Activated naive CD8-positive, alpha-beta T cell (primary cell): ENCODE data around the gene NOTCH1.

ENCODE experiments used
- H3K27ac Mint-ChIP-seq: one replicate; pipeline ENCODE4 v1.8.0; 2021; ENCODE audit warnings: mixed read lengths
- H3K27me3 Mint-ChIP-seq: one replicate; pipeline ENCODE4 v1.8.0; 2021; ENCODE audit warnings: mixed read lengths
- H3K36me3 Mint-ChIP-seq: one replicate; pipeline ENCODE4 v1.8.0; 2021; ENCODE audit warnings: mixed read lengths
- H3K4me1 Mint-ChIP-seq: one replicate; pipeline ENCODE4 v1.8.0; 2021; ENCODE audit warnings: low read depth, mixed read lengths
- H3K4me3 Mint-ChIP-seq: one replicate; pipeline ENCODE4 v1.8.0; 2021; ENCODE audit warnings: mild to moderate bottlenecking, mixed read lengths
- H3K9me3 Mint-ChIP-seq: one replicate; pipeline ENCODE4 v1.8.0; 2021; ENCODE audit warnings: low read depth, mixed read lengths

The NOTCH1 gene

GRCh38 chr9:136481558-136481957, 64.3 kb downstream of the NOTCH1 start:
- no peaks in the 10 kb centered on the region for H3K36me3 Mint-ChIP-seq
- H3K27me3 Mint-ChIP-seq: no peaks in the 10 kb centered on the region
- H3K4me3 Mint-ChIP-seq: peak overlapping the region; percentile 90
- peak overlapping the region; percentile 83 for H3K27ac Mint-ChIP-seq
- H3K4me1 Mint-ChIP-seq: peaks cover 38% of the 10 kb centered on the region
- no peaks in the 10 kb centered on the region for H3K9me3 Mint-ChIP-seq

GRCh38 chr9:136476369-136477150, 69.3 kb downstream of the NOTCH1 start:
- Mint-ChIP-seq H3K4me1 (peaks cover 23% of the 10 kb centered on the region), H3K4me3 (no peak overlapping the region), H3K27me3 (no peaks in the 10 kb centered on the region), H3K9me3 (no peaks in the 10 kb centered on the region), H3K36me3 (no peaks in the 10 kb centered on the region), H3K27ac (no peak overlapping the region)

GRCh38 chr9:136474974-136475865, 70.6 kb downstream of the NOTCH1 start:
- H3K9me3 Mint-ChIP-seq: no peaks in the 10 kb centered on the region
- H3K27me3 Mint-ChIP-seq: no peaks in the 10 kb centered on the region
- H3K4me1 Mint-ChIP-seq: peaks cover 15% of the 10 kb centered on the region
- H3K27ac Mint-ChIP-seq: no peak overlapping the region
- no peak overlapping the region for H3K4me3 Mint-ChIP-seq
- H3K36me3 Mint-ChIP-seq: no peaks in the 10 kb centered on the region

DNA sequence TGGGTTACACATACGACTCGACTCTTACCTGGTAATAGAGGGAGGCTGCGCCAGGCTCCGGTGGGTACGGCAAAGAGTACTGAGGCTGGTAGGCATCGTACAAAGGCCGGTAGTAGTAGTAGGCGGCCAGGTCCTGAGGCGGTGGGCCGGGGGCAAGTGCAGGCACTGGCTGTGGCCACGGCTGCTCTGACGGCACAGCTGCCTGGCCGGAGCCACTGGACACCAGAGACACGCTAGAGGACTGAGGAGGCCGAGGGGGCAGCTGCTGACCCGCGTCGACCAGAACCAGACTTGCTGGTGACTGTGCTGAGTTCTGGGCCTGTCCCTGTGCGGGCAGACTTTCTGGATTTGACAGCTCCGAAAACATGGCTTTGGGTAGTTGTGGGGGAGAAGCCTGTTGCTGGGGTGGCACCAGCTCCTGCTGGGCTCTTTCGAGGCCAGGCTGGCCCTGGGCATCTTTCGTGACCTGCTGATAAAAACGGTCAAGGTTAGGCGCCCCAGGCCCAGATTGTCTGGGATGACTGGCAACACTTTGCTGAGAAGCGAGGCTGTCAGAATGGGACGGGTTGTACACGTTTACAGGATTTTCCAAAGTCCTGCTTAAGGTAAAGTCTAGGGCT, 71.7 kb downstream of the NOTCH1 start:
- H3K27ac Mint-ChIP-seq: no peak overlapping the region
- H3K4me1 Mint-ChIP-seq: peaks cover 9% of the 10 kb centered on the region
- no peaks in the 10 kb centered on the region for H3K36me3 Mint-ChIP-seq
- no peak overlapping the region for H3K4me3 Mint-ChIP-seq
- no peaks in the 10 kb centered on the region for H3K27me3 Mint-ChIP-seq
- H3K9me3 Mint-ChIP-seq: no peaks in the 10 kb centered on the region

- Mint-ChIP-seq H3K9me3 (no peaks in the 10 kb centered on the region), H3K4me1 (peaks cover 3% of the 10 kb centered on the region), H3K27ac (no peak overlapping the region), H3K27me3 (no peaks in the 10 kb centered on the region), H3K36me3 (no peaks in the 10 kb centered on the region), H3K4me3 (no peak overlapping the region)
These were observed 72.5 kb downstream of the NOTCH1 start for GRCh38 chr9:136473354-136473721.

DNA sequence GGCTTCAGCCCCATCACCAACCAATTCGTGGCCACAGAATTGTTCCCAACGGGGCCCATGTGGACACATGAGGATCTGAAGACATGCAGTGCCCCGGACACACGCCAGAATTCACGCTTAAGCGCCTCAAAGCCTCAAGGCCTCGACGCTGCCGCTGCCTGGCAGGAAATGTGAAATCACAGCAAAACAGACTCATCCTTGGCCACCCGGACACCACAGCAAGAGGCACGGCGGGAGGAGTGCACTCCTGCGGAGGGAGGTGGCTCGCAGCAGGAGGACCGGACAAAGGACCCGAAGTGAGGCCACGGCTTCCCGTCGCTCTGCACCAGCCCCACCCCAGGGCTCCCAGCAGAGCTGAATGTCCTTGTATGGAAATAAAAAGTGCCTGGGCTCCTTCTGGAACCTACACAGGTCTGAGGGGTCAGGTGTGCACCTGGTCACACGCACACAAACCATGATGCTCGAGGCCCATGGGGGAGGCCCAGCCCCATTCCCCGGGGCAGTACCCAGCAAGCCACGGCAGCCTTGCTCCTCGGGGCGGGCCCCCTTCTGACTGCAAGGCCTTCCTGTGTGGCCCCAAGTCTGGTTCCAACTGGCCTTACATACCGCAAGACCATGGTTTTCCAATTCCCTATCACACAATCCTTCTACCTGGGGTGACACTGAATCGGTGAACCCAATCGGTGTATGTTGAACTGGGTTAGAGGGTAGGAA, 73.1 kb downstream of the NOTCH1 start:
- Mint-ChIP-seq H3K9me3 (no peaks in the 10 kb centered on the region), H3K27ac (no peak overlapping the region), H3K4me1 (peaks cover under 1% of the 10 kb centered on the region), H3K36me3 (no peaks in the 10 kb centered on the region), H3K27me3 (no peaks in the 10 kb centered on the region), H3K4me3 (no peak overlapping the region)

DNA sequence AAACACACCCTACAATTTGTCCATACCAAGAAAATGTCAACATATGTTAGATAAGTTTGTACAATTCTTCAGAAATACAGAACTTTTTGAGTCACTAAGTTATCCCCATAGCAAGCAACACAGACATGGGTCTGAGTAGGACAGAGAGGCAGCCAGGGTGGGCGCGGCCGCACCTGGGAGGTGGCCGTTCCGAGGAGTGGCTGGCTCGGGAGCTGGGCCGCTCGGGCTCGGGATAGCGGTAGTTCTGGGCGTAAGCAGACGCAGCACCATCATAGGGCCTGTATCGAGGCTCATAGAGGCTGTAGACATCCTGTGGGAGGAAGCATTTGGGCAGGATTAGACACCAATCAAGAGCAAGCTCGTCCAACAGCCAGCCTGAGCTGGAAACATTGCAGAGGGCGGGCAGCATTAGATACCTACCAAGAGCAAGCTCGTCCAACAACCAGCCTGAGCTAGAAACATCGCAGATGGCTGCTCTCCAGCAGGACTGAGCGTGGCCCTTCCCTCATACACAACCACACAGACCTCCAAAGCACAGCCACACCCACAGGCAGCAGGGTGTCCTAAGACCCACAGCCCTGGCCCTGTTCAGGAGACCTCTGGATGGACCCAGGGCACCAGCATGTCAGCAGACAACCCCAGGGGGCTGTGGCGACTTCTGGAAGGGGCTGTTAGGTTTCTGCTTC, 73.9 kb downstream of the NOTCH1 start:
- no peak overlapping the region for H3K27ac Mint-ChIP-seq
- no peaks in the 10 kb centered on the region for H3K27me3 Mint-ChIP-seq
- H3K36me3 Mint-ChIP-seq: no peaks in the 10 kb centered on the region
- no peaks in the 10 kb centered on the region for H3K4me1 Mint-ChIP-seq
- no peaks in the 10 kb centered on the region for H3K9me3 Mint-ChIP-seq
- H3K4me3 Mint-ChIP-seq: no peak overlapping the region

- no peaks in the 10 kb centered on the region for H3K9me3 Mint-ChIP-seq
- no peak overlapping the region for H3K27ac Mint-ChIP-seq
- H3K4me3 Mint-ChIP-seq: no peak overlapping the region
- no peaks in the 10 kb centered on the region for H3K27me3 Mint-ChIP-seq
- H3K4me1 Mint-ChIP-seq: no peaks in the 10 kb centered on the region
- H3K36me3 Mint-ChIP-seq: no peaks in the 10 kb centered on the region
These were observed 74.9 kb downstream of the NOTCH1 start for GRCh38 chr9:136470792-136471469.

GRCh38 chr9:136470356-136470755, 75.5 kb downstream of the NOTCH1 start:
- Mint-ChIP-seq H3K9me3 (no peaks in the 10 kb centered on the region), H3K27me3 (no peaks in the 10 kb centered on the region), H3K4me1 (no peaks in the 10 kb centered on the region), H3K27ac (no peak overlapping the region), H3K36me3 (no peaks in the 10 kb centered on the region), H3K4me3 (no peak overlapping the region)

GRCh38 chr9:136467766-136468165, 78.1 kb downstream of the NOTCH1 start:
- H3K27ac Mint-ChIP-seq: no peak overlapping the region
- H3K4me1 Mint-ChIP-seq: no peaks in the 10 kb centered on the region
- H3K9me3 Mint-ChIP-seq: no peaks in the 10 kb centered on the region
- H3K27me3 Mint-ChIP-seq: no peaks in the 10 kb centered on the region
- H3K4me3 Mint-ChIP-seq: no peak overlapping the region
- no peaks in the 10 kb centered on the region for H3K36me3 Mint-ChIP-seq

DNA sequence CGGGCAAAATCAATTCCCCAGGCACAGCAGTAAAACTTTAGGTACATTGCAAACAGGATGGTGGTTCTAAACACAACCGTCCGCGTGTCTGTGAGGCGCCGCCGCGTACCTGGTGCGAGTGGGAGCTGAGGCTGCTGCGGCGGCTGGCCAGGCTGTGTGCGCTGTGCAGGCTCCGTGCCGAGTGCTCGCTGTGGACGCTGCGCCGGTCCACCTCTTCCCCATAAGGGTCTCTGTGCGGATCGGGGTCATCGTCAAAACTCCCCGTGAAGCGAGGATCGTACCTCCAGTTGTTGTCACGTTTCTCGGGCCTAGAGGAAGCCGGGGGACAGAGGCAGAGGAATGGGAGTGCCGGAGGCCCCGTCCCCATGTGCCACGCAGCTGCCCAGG, 79.7 kb downstream of the NOTCH1 start:
- Mint-ChIP-seq H3K4me1 (no peaks in the 10 kb centered on the region), H3K4me3 (no peak overlapping the region), H3K27ac (no peak overlapping the region), H3K9me3 (no peaks in the 10 kb centered on the region), H3K36me3 (no peaks in the 10 kb centered on the region), H3K27me3 (no peaks in the 10 kb centered on the region)

- Mint-ChIP-seq H3K36me3 (no peaks in the 10 kb centered on the region), H3K27me3 (no peaks in the 10 kb centered on the region), H3K4me3 (no peak overlapping the region)
These were observed 80.2 kb downstream of the NOTCH1 start for GRCh38 chr9:136465500-136466154.

GRCh38 chr9:136464241-136464640, 81.6 kb downstream of the NOTCH1 start:
- no peaks in the 10 kb centered on the region for H3K36me3 Mint-ChIP-seq
- H3K4me3 Mint-ChIP-seq: no peak overlapping the region
- no peak overlapping the region for H3K27ac Mint-ChIP-seq
- no peaks in the 10 kb centered on the region for H3K27me3 Mint-ChIP-seq
- no peaks in the 10 kb centered on the region for H3K4me1 Mint-ChIP-seq
- H3K9me3 Mint-ChIP-seq: no peaks in the 10 kb centered on the region

More at GRCh38 chr9:136465500-136466154, 80.2 kb downstream of the NOTCH1 start:
- H3K4me1 Mint-ChIP-seq: no peaks in the 10 kb centered on the region
- H3K27ac Mint-ChIP-seq: no peak overlapping the region
- H3K9me3 Mint-ChIP-seq: no peaks in the 10 kb centered on the region
